Pancreas (tissue), 10 donors: Measurements from ENCODE around the gene PPM1G. TPM values are rescaled to one million over a fixed set of nuclear protein-coding genes. Genes with fewer than 3 reads are reported as not detected.

Experiments used
- ATAC-seq, 4 donors: fragments of 200-7000 bp; cut with Tn5 transposase; one replicate each; pipeline versions ENCODE4 v1.8.0 to v1.9.1; 2020; ENCODE audit warnings: mild to moderate bottlenecking in 4 of 4, moderate library complexity in 4 of 4
- DNase-seq, 6 donors: peaks; one replicate each; pipeline ENCODE4 v3.0.0-alpha.2; 2020
- FAIRE-seq: peaks from 2 replicates; lab custom pipeline; 2012; peaks lifted over from hg19 to GRCh38; lab: Jason Lieb, UNC
- H3K27ac ChIP-seq, 4 donors: fragments of 200-600 bp; sonication (generic); 1 replicate in 3 of 4; 2 replicates in 1 of 4; pipeline versions ENCODE4 v1.5.0 to v1.8.0; 2020
- H3K27me3 ChIP-seq, 4 donors: fragments of 200-600 bp; one replicate each; pipeline ENCODE4 v1.8.0; 2021
- H3K36me3 ChIP-seq, 3 donors: fragments of 200-600 bp; sonication (generic) in 1 of 3; one replicate each; pipeline versions ENCODE4 v1.5.0 to v1.8.0; 2020 to 2021
- H3K4me1 ChIP-seq, 3 donors: fragments of 200-600 bp; one replicate each; pipeline ENCODE4 v1.8.0; 2021
- H3K4me3 ChIP-seq, 4 donors: fragments of 200-600 bp; sonication (generic) in 2 of 4; one replicate each; pipeline versions ENCODE4 v1.5.0 to v1.8.0; 2020 to 2021
- H3K9me3 ChIP-seq, 4 donors: fragments of 200-600 bp; one replicate each; pipeline ENCODE4 v1.8.0; 2021
- WGBS, 2 donors: extraction: QIAGEN DNeasy Blood & Tissue Kit; methylation state at CpG; one replicate each; pipeline ENCODE4 v1.1.7; 2013; 5-methylcytosine and 5-hydroxymethylcytosine counted together
- intact Hi-C, 3 donors: fragments of 100-400 bp; cut with DNase I; formaldehyde crosslinking; loops; one replicate each; pipeline versions ENCODE4 v1.11.1 to v1.14.2; 2022
- polyA plus RNA-seq, 2 donors: library from polyadenylated mRNA; stranded (reverse); fragments of 200-250 nt; gene quantifications; one replicate each; pipeline ENCODE4 v1.2.3, GENCODE V29; 2013
- total RNA-seq, 6 donors: library from RNA; stranded (reverse); fragmentation: NEBNext Ultra II Directional in 4 of 6; extraction: Animal tissue kit (Norgen Biotek cat#: 25700) in 4 of 6; gene quantifications; one replicate each; pipeline versions ENCODE4 v1.2.1 to v1.2.4, GENCODE V29; 2021 to 2023
- TF ChIP-seq, protein P1 (sequence below), 4 donors: fragments of 200-600 bp; sonication (generic) in 3 of 4; IDR thresholded peaks; one replicate each; pipeline versions ENCODE4 v1.5.0 to v1.8.0; 2021; ENCODE audit warnings: antibody characterized with exemption in 4 of 4
- donor health status: healthy with polysubstance abuse.
- donor health status: DM: no; HTN: no; CAD: no; lungs with moderate emphysema.
- donor health status: DM: no; HTN: no; CAD: no.
- donor health status: control.
- donor health status: control.
- donor health status: Bipolar disorder and iron deficiency.
- donor health status: DM: yes; HTN: yes; CAD: no.
- donor health status: DM: no; HTN: no; CAD: no.
- donor health status: DM: no; HTN: no; CAD: no.
- donor health status: DM: yes; HTN: yes; CAD: no.

The PPM1G gene, protein sequence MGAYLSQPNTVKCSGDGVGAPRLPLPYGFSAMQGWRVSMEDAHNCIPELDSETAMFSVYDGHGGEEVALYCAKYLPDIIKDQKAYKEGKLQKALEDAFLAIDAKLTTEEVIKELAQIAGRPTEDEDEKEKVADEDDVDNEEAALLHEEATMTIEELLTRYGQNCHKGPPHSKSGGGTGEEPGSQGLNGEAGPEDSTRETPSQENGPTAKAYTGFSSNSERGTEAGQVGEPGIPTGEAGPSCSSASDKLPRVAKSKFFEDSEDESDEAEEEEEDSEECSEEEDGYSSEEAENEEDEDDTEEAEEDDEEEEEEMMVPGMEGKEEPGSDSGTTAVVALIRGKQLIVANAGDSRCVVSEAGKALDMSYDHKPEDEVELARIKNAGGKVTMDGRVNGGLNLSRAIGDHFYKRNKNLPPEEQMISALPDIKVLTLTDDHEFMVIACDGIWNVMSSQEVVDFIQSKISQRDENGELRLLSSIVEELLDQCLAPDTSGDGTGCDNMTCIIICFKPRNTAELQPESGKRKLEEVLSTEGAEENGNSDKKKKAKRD
- total RNA-seq (10 to 100 TPM; 23.6 to 37.8 (median 28.7) TPM), polyA plus RNA-seq (10 to 100 TPM; 28.6 to 31.8 TPM)

DNA sequence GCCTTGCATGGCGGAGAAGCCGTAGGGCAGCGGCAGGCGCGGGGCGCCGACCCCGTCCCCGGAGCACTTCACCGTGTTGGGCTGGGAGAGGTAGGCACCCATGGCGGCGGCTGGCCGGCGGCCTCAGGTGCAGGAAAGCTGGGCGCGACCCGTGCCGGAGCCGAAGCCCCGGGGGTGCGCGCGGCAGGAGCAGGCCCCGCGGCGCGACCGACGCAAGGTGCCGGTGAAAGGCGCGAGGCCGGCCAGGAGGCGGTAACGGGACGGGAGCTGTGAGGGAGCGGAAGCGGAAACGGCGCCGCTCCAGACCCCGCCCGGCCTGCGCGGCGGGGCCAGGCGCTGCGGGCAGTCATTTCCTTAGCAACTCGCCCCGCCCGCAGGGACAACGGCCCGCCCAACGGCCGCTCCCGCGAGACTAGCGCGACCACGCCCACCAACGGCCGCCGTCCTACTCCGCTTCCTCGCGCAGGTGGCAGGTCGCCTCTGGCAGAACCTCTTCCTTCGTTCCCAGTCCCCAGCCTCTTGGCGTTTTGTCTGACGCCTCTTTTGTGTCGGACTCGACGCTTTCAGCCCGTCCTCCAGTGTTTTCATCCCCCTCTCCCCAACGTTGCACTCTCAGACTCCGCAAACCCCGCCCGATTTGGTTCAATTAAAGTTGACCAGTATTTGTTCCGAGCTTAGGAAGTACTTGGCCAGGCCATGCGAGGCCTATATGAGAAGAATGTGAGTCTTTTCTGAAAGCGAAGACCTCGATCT is at the start of gene PPM1G:
TSS of gene PPM1G (minus strand) at position 271 of the 753 bp plus-strand sequence. CDS start at position 102, 169 bp downstream.
- 0% methylated on average over 55 to 82 of the region's 82 CpGs for WGBS, 2 donors
- no peaks in the 10 kb centered on the region for H3K36me3 ChIP-seq
- no peaks in the 10 kb centered on the region for H3K9me3 ChIP-seq
- peaks cover 0 to 20% (median 8%) of the 10 kb centered on the region in 3 donors for H3K4me1 ChIP-seq
- DNase-seq: peak; percentile 94 to 99 (median 97)
- FAIRE-seq: no peak
- peak within 1 kb of the TSS; percentile 66 to 80 (median 70) for H3K27ac ChIP-seq
- intact Hi-C loops: no loop called here
- peak; percentile 99 to 100 (median 99) for ATAC-seq
- TF ChIP-seq, protein P1, sequence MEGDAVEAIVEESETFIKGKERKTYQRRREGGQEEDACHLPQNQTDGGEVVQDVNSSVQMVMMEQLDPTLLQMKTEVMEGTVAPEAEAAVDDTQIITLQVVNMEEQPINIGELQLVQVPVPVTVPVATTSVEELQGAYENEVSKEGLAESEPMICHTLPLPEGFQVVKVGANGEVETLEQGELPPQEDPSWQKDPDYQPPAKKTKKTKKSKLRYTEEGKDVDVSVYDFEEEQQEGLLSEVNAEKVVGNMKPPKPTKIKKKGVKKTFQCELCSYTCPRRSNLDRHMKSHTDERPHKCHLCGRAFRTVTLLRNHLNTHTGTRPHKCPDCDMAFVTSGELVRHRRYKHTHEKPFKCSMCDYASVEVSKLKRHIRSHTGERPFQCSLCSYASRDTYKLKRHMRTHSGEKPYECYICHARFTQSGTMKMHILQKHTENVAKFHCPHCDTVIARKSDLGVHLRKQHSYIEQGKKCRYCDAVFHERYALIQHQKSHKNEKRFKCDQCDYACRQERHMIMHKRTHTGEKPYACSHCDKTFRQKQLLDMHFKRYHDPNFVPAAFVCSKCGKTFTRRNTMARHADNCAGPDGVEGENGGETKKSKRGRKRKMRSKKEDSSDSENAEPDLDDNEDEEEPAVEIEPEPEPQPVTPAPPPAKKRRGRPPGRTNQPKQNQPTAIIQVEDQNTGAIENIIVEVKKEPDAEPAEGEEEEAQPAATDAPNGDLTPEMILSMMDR (IDR thresholded peaks at IDR 0.05): no peak
- peak within 1 kb of the TSS; percentile 89 to 100 (median 100) for H3K4me3 ChIP-seq
- no peaks in the 10 kb centered on the region for H3K27me3 ChIP-seq

DNA sequence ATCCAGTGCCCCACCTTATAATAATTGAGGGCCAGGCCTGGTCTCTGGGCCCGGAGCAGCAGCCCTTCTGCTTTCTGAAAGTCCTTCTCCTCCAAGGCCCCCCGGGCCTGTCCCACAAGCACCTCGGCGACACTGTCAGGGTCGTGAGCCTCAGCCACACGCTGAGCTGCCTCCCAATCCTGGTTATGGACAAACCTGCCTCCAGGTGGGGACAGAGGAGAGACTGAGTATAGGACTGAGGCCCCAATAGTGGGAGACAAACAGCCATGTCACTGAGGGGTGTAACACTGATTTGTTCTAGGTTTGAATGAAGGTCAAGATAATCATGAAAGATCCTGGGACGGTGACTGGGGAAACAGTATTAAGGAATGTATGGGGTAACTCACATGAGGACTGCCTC is 44.6 kb upstream of the PPM1G start:
- ATAC-seq: no peak
- 86 to 91% methylated on average over 7 of the region's 7 CpGs for WGBS, 2 donors
- Histone ChIP-seq H3K36me3 (peaks cover 0 to 38% (median 9%) of the 10 kb centered on the region in 3 donors), H3K9me3 (no peaks in the 10 kb centered on the region), H3K4me1 (no peaks in the 10 kb centered on the region), H3K27ac (no peak overlapping the region), H3K4me3 (no peak overlapping the region), H3K27me3 (no peaks in the 10 kb centered on the region)
- no peak for DNase-seq
- TF ChIP-seq, protein P1 (IDR thresholded peaks at IDR 0.05): no peak
- FAIRE-seq: no peak
- intact Hi-C loops: no loop called here

DNA sequence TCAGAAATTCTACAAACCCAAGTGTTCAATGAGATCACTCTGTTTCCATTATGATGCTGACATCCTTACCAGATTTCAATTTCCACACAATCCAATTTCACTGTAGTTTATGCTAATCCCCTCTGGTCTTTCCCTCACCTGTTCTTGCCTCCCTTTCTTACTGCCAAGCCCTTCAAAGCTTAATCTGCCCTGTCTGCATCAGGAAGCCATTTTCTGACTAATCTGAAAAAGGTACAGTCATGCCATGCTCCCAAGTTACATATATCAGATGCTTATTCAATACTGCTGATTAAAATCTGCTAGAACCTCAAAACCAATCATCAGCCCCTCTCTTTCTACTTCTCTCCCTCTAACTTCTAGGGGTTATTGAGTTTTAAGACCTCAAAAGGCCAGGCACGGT is 41.7 kb upstream of the PPM1G start:
- H3K4me3 ChIP-seq: no peak overlapping the region
- 44 to 53% methylated on average over 1 of the region's 1 CpG for WGBS, 2 donors
- H3K27ac ChIP-seq: no peak overlapping the region
- H3K4me1 ChIP-seq: no peaks in the 10 kb centered on the region
- no peaks in the 10 kb centered on the region for H3K9me3 ChIP-seq
- TF ChIP-seq, protein P1 (IDR thresholded peaks at IDR 0.05): no peak
- DNase-seq: no peak
- H3K36me3 ChIP-seq: peaks cover 0 to 26% (median 9%) of the 10 kb centered on the region in 3 donors
- intact Hi-C loops: no loop called here
- FAIRE-seq: no peak
- no peaks in the 10 kb centered on the region for H3K27me3 ChIP-seq
- ATAC-seq: no peak

DNA sequence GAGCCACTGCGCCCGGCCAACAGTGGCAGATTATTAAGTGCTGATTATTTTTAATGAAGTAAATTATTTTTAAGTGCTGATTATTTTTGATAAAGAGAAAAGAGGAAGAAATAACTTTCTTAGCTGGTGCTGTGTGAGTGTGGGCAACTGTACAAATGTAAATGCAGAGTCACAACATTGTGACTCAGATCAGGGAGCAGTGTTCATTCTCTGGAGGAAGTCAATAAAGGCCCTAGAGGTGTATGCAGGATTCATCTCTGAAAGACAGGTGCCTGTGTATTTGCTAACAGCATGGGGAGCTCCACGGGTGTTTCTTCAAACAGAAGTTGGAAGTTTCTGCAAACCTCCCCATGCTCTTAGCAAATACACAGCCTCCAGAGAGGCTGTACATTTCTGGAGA is 39.0 kb upstream of the PPM1G start:
- intact Hi-C loops: no loop called here
- TF ChIP-seq, protein P1 (IDR thresholded peaks at IDR 0.05): no peak
- no peak overlapping the region for H3K4me3 ChIP-seq
- no peaks in the 10 kb centered on the region for H3K9me3 ChIP-seq
- DNase-seq: no peak
- peaks cover 0 to 28% (median 9%) of the 10 kb centered on the region in 3 donors for H3K36me3 ChIP-seq
- no peak for ATAC-seq
- no peak overlapping the region for H3K27ac ChIP-seq
- WGBS, 2 donors: 47 to 72% methylated on average over 3 of the region's 3 CpGs
- no peaks in the 10 kb centered on the region for H3K27me3 ChIP-seq
- no peak for FAIRE-seq
- H3K4me1 ChIP-seq: peaks cover 0 to 8% (median 3%) of the 10 kb centered on the region in 3 donors
